GM19455 (cell line): Measurements from ENCODE around the gene RAB4A.
"Not testable (repeated sequence)": the region's sequence is repeated elsewhere in the genome, so short reads cannot be mapped to it uniquely, and the experiment has no call there.

Experiments used
- ATAC-seq: cut with Tn5 transposase; IDR thresholded peaks from one replicate; pipeline ENCODE4 v1.9.1; 2021; ENCODE audit not compliant: unreplicated experiment

RAB4A gene

GRCh38 chr1:229271448-229272159, 693 bp downstream of the RAB4A start:
- ATAC-seq: peak; percentile 60

DNA sequence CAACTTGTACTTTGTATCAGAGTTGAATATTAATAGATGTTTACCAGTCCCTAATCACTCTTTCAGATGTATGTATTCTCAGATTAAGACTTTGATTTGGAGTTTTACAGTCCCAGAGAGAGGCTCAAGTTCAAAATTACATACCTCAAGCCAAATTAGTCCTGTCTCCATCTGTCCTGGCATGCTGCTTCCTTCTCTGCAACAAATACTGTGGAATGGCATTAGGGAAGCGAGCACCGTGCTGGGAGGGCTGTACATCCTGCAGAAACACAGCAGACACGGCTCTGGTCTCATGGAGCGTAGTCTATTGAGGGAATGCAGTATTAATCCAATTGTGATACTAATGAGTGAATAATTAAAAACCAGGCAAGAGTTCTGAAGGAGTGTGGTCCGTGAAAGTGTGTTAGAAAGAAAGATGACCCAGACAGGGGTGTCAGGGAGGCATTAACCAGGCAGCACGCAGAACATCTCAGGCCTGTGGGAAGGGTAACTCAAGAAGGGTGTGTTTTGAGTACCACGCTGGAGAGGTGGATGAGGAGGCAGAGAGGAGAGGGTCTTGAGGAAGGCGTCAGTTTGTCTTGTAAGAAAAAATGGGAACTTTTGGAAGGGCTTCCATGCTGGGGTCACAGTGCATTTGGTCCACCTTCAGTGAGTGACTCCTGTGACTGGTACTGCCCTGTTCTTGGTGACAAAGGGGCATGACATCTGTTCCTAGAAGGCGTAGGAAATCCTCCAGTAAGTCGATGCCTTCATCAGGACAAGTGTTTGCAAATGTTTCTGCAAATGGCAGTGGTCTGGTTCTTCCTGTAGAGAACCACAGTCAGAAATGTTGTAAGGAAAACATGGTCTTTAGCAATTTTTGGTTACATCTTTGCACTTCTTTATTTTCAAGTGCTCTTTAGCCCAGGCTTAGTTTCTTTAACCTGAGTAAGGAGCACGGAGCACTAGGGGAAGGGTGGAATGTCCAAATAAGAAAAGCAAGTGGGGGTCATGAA, 1.6 kb downstream of the RAB4A start:
- ATAC-seq: no peak

GRCh38 chr1:229273507-229274232, 2.8 kb downstream of the RAB4A start:
- no peak for ATAC-seq

DNA sequence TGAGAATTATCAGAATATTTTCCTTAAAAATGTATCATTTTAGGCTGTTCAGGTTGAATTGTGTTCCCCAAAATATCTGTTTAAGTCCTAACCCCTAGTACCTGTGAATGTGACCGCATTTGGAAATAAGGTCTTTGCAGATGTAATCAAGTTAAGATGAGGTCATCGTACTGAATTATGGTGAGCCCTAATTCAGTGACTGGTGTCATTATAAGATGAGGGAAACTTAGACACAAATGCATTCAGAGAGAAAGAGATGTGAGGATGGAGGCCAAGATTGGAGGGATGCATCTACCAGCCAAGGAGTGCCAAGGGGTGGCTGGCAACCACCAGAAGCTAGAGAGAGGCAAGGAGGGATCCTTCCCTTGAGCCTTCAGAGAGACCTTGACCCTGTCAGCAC, 4.1 kb downstream of the RAB4A start:
- no peak for ATAC-seq

DNA sequence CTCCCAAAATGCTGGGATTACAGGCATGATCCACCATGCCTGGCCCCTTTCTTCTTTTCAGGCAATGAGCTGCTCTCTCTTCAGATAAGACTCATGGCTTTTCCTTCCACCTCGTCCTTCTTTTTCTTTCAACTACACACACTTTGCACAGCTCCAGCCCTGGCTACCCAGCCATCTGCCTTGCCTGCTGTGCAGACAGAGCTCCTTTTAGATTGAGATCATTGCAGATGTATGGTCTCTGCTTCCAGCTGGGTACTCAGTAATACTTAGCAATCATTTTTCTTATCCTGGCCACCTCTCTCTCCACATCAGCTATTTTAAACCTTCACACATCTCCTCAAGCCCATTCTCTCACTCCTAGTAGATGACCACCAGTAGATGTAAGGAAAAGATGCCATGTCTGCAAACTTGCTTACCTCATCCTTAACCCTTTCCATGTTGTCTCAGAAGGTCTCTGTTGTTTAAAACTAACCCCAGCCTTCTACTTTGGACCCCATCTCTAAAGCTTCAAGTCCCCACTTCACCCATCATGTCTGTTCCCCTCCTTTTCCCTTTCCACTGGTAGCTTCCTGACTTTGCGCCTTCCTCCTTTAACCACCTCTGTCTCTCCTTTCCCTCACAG, 7.3 kb downstream of the RAB4A start:
- ATAC-seq: no peak

GRCh38 chr1:229279242-229279641, 8.3 kb downstream of the RAB4A start:
- ATAC-seq: no peak

- no peak for ATAC-seq
These were observed 9.3 kb downstream of the RAB4A start for GRCh38 chr1:229280037-229280828.

DNA sequence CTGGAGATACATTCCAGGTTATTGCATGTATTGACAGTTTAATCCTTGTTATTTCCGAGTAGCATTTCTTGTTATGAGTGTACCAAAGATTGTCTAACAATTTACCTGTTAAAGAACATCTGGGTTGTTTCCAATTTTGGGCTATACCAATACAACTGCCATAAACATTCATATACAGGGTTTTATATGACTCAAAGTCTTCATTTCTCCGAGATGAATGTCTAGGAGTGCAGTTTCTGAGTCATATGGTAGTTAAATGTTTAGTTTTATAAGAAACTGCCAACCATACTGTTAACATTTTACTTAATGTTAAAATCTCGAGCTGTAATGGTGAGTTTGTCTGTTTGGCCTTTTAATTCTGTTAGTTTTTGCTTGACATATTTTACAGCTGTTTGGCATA, 10.0 kb downstream of the RAB4A start:
- ATAC-seq: no peak

GRCh38 chr1:229281339-229281926, 10.5 kb downstream of the RAB4A start:
- ATAC-seq: no peak

DNA sequence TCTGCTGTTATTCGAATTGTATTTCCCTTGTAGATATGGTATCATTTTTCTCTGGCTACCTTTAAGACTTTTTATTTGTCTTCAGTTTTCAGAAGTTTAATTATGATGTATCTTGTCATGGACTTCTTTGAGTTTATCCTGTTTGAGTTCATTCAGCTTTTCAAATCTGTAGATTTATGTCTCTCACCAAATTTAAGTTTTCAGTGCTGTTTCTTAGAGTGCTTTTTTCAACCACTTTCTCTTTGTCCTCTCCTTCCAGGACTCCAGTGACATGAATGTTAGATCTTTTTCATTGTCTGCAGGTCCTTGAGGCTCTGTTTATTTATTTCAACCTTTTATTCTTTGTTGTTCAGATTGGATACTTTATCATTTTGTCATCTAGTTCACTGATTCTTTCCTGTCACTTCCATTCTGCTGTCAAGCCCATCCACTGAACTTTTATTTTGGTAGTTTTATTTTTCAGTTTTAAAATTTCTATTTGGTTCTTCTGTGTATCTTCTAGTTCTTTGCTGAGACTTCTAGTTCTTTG, 11.4 kb downstream of the RAB4A start:
- ATAC-seq: no peak

DNA sequence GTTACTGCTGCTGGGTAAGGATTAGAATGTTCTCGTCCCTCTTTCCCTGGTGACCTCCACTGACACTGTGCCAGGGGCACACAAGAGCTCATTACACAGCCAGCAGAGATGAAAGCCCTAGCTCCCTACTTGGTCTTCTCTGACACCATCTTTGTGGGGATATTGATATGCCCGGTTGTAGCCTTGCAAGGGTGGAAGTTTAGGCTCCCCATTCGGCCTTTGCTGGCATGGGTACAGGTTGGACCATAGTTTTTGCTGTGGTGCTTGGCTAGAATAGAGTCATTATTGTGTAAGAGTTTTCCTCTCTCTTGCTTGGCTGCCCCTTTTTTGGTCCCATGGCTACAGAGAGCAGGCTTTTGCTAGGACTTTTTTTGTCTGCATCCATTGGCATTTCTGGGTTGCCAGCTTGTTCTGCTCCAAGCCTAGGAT, 12.3 kb downstream of the RAB4A start:
- no peak for ATAC-seq

GRCh38 chr1:229284887-229285286, 14.0 kb downstream of the RAB4A start:
- no peak for ATAC-seq

GRCh38 chr1:229285440-229285839, 14.5 kb downstream of the RAB4A start:
- no peak for ATAC-seq

- ATAC-seq: no peak
These were observed 15.3 kb downstream of the RAB4A start for GRCh38 chr1:229286099-229286766.

- ATAC-seq: no peak
These were observed 16.4 kb downstream of the RAB4A start for GRCh38 chr1:229287267-229287666.

DNA sequence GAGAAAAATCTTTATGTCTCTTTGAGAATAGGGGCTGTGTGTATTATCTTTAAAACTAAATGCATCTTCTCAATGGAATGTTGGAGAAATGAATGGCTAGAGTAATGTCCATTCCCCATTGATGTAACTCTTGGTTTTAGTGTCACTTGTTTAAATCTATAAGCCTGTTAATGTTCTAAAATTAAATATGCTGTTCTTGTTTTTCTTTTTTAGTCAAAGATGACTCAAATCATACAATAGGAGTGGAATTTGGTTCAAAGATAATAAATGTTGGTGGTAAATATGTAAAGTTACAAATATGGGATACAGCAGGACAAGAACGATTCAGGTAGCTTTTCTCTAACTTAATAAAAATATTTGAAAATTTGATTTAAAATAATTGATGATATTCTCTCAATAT, 17.6 kb downstream of the RAB4A start:
- no peak for ATAC-seq

DNA sequence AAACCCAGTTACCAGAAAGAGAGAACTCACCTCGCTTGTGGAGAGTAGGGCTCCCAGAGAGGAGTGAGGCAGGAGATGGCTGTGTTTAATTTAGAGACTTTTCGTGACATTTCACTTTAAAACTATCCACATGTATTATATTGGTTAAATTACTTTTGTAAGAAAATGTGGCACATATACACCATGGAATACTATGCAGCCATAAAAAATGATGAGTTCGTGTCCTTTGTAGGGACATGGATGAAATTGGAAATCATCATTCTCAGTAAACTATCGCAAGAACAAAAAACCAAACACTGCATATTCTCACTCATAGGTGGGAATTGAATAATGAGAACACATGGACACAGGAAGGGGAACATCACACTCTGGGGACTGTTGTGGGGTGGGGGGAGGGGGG, 20.8 kb downstream of the RAB4A start:
- ATAC-seq: not testable (repeated sequence)

DNA sequence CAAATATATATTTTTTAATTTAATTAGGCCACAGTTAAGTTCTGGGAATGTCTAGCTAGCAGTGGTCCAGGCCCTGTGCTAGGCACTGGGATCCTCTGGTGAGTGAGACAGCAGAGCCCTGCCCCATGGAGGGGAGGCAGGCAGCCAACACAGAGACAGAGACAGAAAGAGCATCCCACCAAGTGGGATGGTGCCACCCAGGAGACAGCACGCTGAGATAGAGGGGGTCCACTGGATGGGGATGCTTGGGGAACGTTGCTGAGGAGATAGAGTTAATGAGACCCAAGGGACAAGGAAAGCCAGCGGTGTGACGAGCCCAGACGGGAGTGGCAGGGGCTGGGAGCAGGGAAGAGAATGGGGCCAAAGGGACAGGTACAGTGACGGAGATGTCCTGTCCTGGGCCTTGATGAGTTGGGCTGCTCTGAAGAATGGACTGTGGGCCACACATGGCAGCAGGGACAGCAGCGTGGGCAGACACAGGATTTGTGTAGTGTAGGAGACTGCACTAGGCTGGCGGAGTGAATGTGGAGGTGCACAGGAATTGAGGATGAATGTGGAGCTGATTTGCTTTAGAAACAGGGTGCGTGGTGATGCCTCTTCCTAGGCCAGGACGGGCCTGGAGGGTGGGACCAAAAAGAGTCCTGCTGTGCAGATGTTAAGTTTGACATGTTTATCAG, 22.8 kb downstream of the RAB4A start:
- ATAC-seq: no peak
